IMR-90 (cell line): ENCODE results near the gene UMOD. TPM values are rescaled to one million over a fixed set of nuclear protein-coding genes. Genes with fewer than 3 reads are reported as not detected.

Source experiments
- ATAC-seq: fragments of 200-7000 bp; cut with Tn5 transposase; 2 replicates; pipeline ENCODE4 v1.9.1; 2020; ENCODE audit warnings: low read depth, mild to moderate bottlenecking, moderate library complexity
- BruUV-seq: library from RNA; stranded (reverse); fragments of 400-500 nt; replicated peaks from 2 replicates; lab custom pipeline; 2021; lab: Mats Ljungman, UMichigan
- CTCF ChIA-PET: fragments of 300-600 bp; formaldehyde crosslinking; extraction: SDS; loops from one replicate; lab custom pipeline; 2021; ENCODE audit warnings: antibody characterized with exemption; lab: Yijun Ruan, JAX
- POLR2A ChIA-PET: fragments of 300-600 bp; sonication (Branson Sonifier 250); formaldehyde crosslinking; loops from one replicate; lab custom pipeline; 2022; ENCODE audit warnings: antibody characterized with exemption; ENCODE audit not compliant: unreplicated experiment; lab: Charles Lee
- DNase-seq: peaks from one replicate; pipeline ENCODE4 v3.0.0; 2013
- H2AFZ ChIP-seq: replicated peaks from 2 replicates; pipeline ENCODE3; 2013; ENCODE audit warnings: low read length, mild to moderate bottlenecking; ENCODE audit not compliant: poor library complexity
- H2AK5ac ChIP-seq: 2 replicates; pipeline ENCODE4 v1.6.1; 2013; ENCODE audit warnings: low read depth, low read length, inconsistent platforms
- H2AK9ac ChIP-seq: replicated peaks from 2 replicates; pipeline ENCODE3; 2013; ENCODE audit warnings: mild to moderate bottlenecking, low read depth, low read length, moderate library complexity; ENCODE audit not compliant: poor library complexity
- H2BK120ac ChIP-seq: 2 replicates; pipeline ENCODE4 v1.6.1; 2013; ENCODE audit warnings: low read depth, low read length, inconsistent platforms
- H2BK15ac ChIP-seq: 3 replicates; pipeline ENCODE4 v1.6.1; 2013; ENCODE audit warnings: low read depth, low read length, inconsistent platforms
- H2BK20ac ChIP-seq: 2 replicates; pipeline ENCODE4 v1.6.1; 2013; ENCODE audit warnings: low read depth, mild to moderate bottlenecking, inconsistent platforms, low read length, moderate library complexity
- H2BK5ac ChIP-seq: 2 replicates; pipeline ENCODE4 v1.6.1; 2013; ENCODE audit warnings: mild to moderate bottlenecking, low read depth, low read length, inconsistent platforms; ENCODE audit not compliant: poor library complexity, severe bottlenecking
- H3K14ac ChIP-seq: replicated peaks from 2 replicates; pipeline ENCODE4 v1.6.1; 2013; ENCODE audit warnings: low read depth, low read length, inconsistent platforms
- H3K18ac ChIP-seq: 2 replicates; pipeline ENCODE4 v1.6.1; 2013; ENCODE audit warnings: low read depth, low read length, control low read depth
- H3K23ac ChIP-seq: 2 replicates; pipeline ENCODE4 v1.6.1; 2013; ENCODE audit warnings: low read depth, low read length, inconsistent platforms
- H3K27ac ChIP-seq: 2 replicates; pipeline ENCODE4 v1.5.1; 2013; ENCODE audit warnings: mild to moderate bottlenecking, control low read depth, low read length; ENCODE audit not compliant: insufficient read depth
- H3K27me3 ChIP-seq: 2 replicates; pipeline ENCODE4 v1.6.1; 2013; ENCODE audit warnings: low read length; ENCODE audit not compliant: control insufficient read depth, insufficient read depth
- H3K36me3 ChIP-seq: 2 replicates; pipeline ENCODE4 v1.6.1; 2013; ENCODE audit warnings: low read length, mixed read lengths; ENCODE audit not compliant: control insufficient read depth, insufficient read depth
- H3K4ac ChIP-seq: 2 replicates; pipeline ENCODE4 v1.6.1; 2013; ENCODE audit warnings: low read depth, low read length, inconsistent platforms
- H3K4me1 ChIP-seq: 2 replicates; pipeline ENCODE4 v1.6.1; 2013; ENCODE audit warnings: low read length, mixed read lengths; ENCODE audit not compliant: control insufficient read depth, insufficient read depth
- H3K4me2 ChIP-seq: 2 replicates; pipeline ENCODE4 v1.6.1; 2013; ENCODE audit warnings: low read depth, mild to moderate bottlenecking, control low read depth, low read length, moderate library complexity
- H3K4me3 ChIP-seq: 2 replicates; pipeline ENCODE4 v1.5.1; 2013; ENCODE audit warnings: low read depth, mild to moderate bottlenecking, control low read depth, low read length, moderate library complexity; ENCODE audit not compliant: insufficient read depth
- H3K56ac ChIP-seq: 2 replicates; pipeline ENCODE4 v1.6.1; 2013; ENCODE audit warnings: low read length, inconsistent platforms; ENCODE audit not compliant: insufficient read depth; ENCODE audit errors: extremely low read depth
- H3K79me1 ChIP-seq, 2 experiments: 2 replicates each; pipeline ENCODE4 v1.6.1; 2013; ENCODE audit warnings: low read length in 2 of 2, inconsistent platforms in 1 of 2, low read depth in 1 of 2
- H3K9ac ChIP-seq: 2 replicates; pipeline ENCODE4 v1.6.1; 2013; ENCODE audit warnings: low read depth, low read length, control low read depth
- H3K9me1 ChIP-seq: 2 replicates; pipeline ENCODE4 v1.6.1; 2013; ENCODE audit warnings: low read length, inconsistent platforms; ENCODE audit not compliant: insufficient read depth
- H3K9me3 ChIP-seq: 2 replicates; pipeline ENCODE4 v1.6.1; 2013; ENCODE audit warnings: low read length; ENCODE audit not compliant: control insufficient read depth, insufficient read depth
- H4K20me1 ChIP-seq: 2 replicates; pipeline ENCODE4 v1.6.1; 2013; ENCODE audit warnings: low read length, inconsistent platforms; ENCODE audit not compliant: insufficient read depth
- H4K5ac ChIP-seq: 2 replicates; pipeline ENCODE4 v1.6.1; 2013; ENCODE audit warnings: mild to moderate bottlenecking, low read depth, low read length, control low read depth
- H4K8ac ChIP-seq, 2 experiments: 2 replicates each; pipeline ENCODE4 v1.6.1; 2013; ENCODE audit warnings: low read depth in 2 of 2, low read length in 2 of 2, control low read depth in 1 of 2, inconsistent platforms in 1 of 2
- H4K91ac ChIP-seq: 2 replicates; pipeline ENCODE4 v1.6.1; 2013; ENCODE audit warnings: low read depth, low read length, inconsistent platforms; ENCODE audit not compliant: insufficient read depth
- NFE2L2 ChIP-seq: fragments of 150-350 bp; IDR thresholded peaks from 2 replicates; pipeline ENCODE4 v1.6.1; 2016; ENCODE audit warnings: low read depth, mild to moderate bottlenecking, low read length
- WGBS, 2 experiments: methylation state at CpG; one replicate each; pipeline versions ENCODE4 v1.1.5 to v1.1.7; 2013; ENCODE audit warnings: missing lambda C conversion rate in 2 of 2; ENCODE audit not compliant: insufficient read length in 1 of 2; ENCODE audit errors: extremely low coverage in 2 of 2; 5-methylcytosine and 5-hydroxymethylcytosine counted together
- dilution Hi-C: fragments of 300-500 bp; cut with HindIII; formaldehyde crosslinking; loops from one replicate; pipeline ENCODE4 v1.14.3; 2018; ENCODE audit warnings: low sequenced_read_pairs; ENCODE audit not compliant: unreplicated experiment
- in situ Hi-C: fragments of 300-500 bp; cut with MboI; formaldehyde crosslinking; loops from 3 replicates; pipeline ENCODE4 v1.14.3; 2019; ENCODE audit warnings: low sequenced_read_pairs, inconsistent platforms, mixed read lengths
- intact Hi-C: fragments of 100-400 bp; cut with micrococcal nuclease; formaldehyde crosslinking; loops from 2 replicates; pipeline ENCODE4 v1.10.0; 2022
- polyA plus RNA-seq, 3 experiments: library from polyadenylated mRNA; depleted of rRNA; stranded (reverse); fragments of >200 nt; gene quantifications; 2 replicates each; pipeline ENCODE4 v1.2.3, GENCODE V29; 2012; ENCODE audit warnings: low replicate concordance in 1 of 3
- total RNA-seq: library from RNA; depleted of rRNA; stranded (reverse); fragments of >200 nt; gene quantifications from 2 replicates; pipeline ENCODE4 v1.2.3, GENCODE V29; 2012

Gene UMOD
- total and polyA plus RNA-seq, 2 of the 4 experiments (the other 2 are of a cell fraction), result not detected

DNA sequence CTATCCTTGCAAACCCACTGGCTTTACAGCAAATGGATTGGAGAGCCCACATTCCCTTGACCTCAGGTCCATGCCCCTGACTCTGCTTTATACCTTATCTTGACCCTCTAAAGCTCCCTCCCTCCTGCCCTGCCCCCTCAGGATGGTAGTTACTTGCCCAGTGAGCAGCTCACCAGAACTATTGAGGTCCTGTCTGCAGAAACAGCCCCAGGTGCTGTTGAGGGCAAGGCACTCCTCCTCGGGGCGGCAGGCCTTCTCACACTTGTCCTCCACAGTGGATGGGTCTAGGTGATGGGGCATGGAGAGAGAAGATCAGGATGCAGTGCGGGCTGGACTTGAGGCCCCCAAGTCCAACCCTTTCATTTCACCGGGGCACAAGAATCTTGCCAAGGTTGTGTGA is 29.8 kb downstream of the UMOD start:
- H3K23ac ChIP-seq, result no peak overlapping the region
- H4K5ac ChIP-seq, result no peak overlapping the region
- CTCF ChIA-PET, result no interaction called here
- no peak overlapping the region for H4K8ac ChIP-seq
- DNase-seq (no peak), ATAC-seq (no peak)
- H2BK15ac ChIP-seq, result no peak overlapping the region
- no peak overlapping the region for H2AK5ac ChIP-seq
- no peaks in the 10 kb centered on the region for H3K9me1 ChIP-seq
- H3K4me2 ChIP-seq, result no peak overlapping the region
- dilution Hi-C loops (no loop called here), in situ Hi-C loops (no loop called here), intact Hi-C loops (no loop called here)
- H3K79me1 ChIP-seq, result no peaks in the 10 kb centered on the region
- no peak overlapping the region for H2AK9ac ChIP-seq
- no peak overlapping the region for H3K9ac ChIP-seq
- H3K9me3 ChIP-seq, result peaks cover 17% of the 10 kb centered on the region
- H3K4me1 ChIP-seq, result no peaks in the 10 kb centered on the region
- no peaks in the 10 kb centered on the region for H3K27me3 ChIP-seq
- no peaks in the 10 kb centered on the region for H4K20me1 ChIP-seq
- no peak overlapping the region for H3K27ac ChIP-seq
- H2BK20ac ChIP-seq, result no peak overlapping the region
- TF ChIP-seq NFE2L2, result no peak
- no peak overlapping the region for H4K91ac ChIP-seq
- no CpG with 5 or more reads among the region's 4 CpGs for WGBS, 2 experiments
- no peak overlapping the region for H2BK120ac ChIP-seq
- BruUV-seq, result no TSS peak
- H3K56ac ChIP-seq, result no peak overlapping the region
- no peak overlapping the region for H3K4ac ChIP-seq
- H3K18ac ChIP-seq, result no peak overlapping the region
- no peak overlapping the region for H3K4me3 ChIP-seq
- H2AFZ ChIP-seq, result peak overlapping the region; percentile 11
- no peaks in the 10 kb centered on the region for H3K36me3 ChIP-seq
- POLR2A ChIA-PET, result no interaction called here
- H3K14ac ChIP-seq, result no peak overlapping the region
- no peak overlapping the region for H2BK5ac ChIP-seq
